Activated gamma-delta T cell (primary cell): ENCODE results near the gene PAFAH1B1.
"Not testable (repeated sequence)": the region's sequence is repeated elsewhere in the genome, so short reads cannot be mapped to it uniquely, and the experiment has no call there.

Source experiments
- DNase-seq: peaks from one replicate; lab custom pipeline; 2025; lab: John Stamatoyannopoulos, UW

Gene PAFAH1B1

GRCh38 chr17:2690165-2691068 lies 97.0 kb downstream of the PAFAH1B1 start:
- DNase-seq, result no peak

- DNase-seq, result no peak
These were observed 97.8 kb downstream of the PAFAH1B1 start for GRCh38 chr17:2691069-2691871.

GRCh38 chr17:2691965-2692780 lies 98.7 kb downstream of the PAFAH1B1 start:
- DNase-seq, result no peak

DNA sequence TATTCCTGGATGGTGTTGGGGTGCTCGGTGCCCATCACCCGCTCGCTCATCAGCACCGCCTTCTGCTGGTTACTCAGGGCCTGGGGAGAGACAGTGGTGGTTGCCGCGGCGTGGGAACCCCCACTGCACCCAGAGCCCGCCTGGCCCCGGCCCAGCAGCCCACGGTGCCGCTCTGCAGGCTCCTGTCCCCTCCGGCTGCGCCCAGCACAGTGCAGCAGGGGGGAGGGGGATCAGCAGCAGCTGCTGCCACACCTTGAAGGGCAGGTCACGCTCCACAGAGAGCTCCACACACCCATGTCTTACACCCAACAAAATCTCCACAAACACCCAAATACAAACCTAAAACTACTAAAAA lies 99.3 kb downstream of the PAFAH1B1 start:
- no peak for DNase-seq

DNA sequence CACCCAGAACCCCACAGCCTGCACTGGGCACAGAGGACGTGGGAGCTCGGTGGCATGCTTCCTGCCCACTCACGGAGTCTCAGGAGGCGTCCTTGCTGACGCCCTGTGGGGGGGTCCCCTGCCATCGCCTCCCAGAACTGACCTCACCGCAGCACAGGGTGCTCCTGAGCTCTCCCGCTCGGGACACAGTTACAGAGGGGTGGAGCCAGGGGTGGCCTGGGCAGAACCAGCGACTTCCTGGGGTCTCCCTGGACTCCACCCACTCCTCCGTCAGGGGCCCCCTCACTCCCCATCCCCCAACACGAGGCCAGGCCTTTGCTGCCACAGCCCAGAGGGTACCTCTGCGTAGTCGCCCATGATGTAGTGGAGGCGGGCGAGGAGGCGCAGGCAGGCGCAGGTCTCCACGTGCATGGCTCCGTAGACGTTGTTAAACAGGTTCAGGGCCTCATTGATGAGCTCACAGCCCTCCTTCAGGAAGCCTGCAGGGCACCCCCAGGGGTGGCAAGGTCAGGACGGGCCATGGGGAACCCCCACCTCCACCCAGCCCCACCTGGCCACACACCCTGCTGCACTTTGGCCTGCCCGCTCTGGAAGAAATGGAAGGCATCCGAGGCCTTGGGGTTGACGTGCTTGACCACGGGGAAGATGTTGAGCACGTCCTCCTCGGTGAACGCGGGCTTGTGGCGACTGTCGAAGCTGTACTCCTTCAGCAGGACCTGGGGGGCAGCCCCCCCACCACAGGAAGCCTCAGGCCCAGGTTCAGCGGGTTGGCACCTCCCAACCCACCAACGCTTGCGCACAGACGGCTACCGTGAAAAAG lies 100.3 kb downstream of the PAFAH1B1 start:
- DNase-seq, result no peak

DNA sequence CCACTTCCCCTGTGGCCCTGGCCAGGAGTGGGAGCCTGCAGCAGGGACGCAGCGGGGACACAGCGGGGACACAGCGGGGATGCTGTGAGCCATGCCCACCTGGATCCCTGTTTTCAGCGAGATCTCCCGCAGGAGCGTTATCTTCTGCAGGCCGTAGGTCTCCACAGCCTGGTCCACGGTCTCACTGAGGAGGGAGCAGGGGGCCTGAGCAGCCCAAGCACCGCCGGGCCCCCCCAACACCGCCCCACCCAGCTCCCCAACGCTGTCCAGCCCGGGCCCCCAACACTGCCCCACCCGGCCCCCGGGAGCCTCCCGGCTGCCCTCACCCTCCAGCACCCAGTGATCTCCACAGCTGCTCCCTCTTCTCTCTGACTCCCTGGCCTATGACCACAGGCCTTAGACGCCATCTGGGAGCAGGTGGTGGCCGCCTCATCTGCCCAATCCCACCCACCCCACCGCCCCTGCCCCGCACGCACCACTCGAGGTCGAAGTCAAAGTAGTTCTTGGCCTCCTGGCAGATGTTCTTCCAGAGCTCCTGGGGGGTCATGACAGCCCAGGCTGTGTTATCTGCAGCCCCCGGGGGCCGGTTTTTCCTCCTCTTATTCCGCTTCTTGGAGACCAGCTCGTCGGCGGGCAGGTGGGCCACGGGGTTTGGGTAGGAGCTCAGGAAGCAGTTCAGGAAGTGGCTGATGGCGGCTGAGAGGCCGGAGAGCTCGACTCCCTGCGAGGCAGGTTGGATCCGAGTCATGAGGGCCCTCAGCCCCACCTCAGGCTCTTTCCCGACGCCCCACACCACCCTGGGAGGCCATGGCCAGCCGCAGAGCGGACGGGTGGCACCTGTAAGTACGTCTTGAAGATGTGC lies 101.2 kb downstream of the PAFAH1B1 start:
- DNase-seq, result no peak

GRCh38 chr17:2695243-2695960 lies 101.9 kb downstream of the PAFAH1B1 start:
- no peak for DNase-seq

GRCh38 chr17:2695961-2696760 lies 102.7 kb downstream of the PAFAH1B1 start:
- DNase-seq, result no peak

- DNase-seq, result no peak
These were observed 104.2 kb downstream of the PAFAH1B1 start for GRCh38 chr17:2697611-2698162.

DNA sequence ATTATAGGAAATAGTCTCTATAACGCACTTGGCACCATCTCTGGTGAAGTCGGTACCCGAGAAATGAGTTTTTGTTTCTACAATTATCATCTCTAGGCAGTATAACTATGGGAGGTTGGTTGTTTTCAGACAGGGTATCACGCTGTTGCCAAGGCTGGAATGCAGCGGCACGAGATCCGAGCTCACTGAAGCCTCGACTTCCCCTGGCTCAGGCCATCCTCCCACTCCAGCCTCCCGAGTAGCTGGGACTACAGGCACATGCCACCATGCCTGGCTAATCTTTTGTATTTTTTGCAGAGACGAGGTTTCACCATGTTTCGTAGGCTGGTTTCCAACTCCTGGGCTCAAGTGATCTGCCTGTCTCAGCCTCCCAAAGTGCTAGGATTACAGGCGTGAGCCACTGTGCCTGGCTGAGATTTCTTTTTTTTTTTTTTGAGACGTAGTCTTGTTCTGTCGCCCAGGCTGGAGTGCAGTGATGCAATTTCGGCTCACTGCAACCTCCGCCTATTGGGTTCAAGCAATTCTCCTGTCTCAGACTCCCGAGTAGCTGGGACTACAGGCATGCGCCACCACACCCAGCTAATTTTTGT lies 105.9 kb downstream of the PAFAH1B1 start:
- DNase-seq, result not testable (repeated sequence)

- no peak for DNase-seq
These were observed 106.6 kb downstream of the PAFAH1B1 start for GRCh38 chr17:2700030-2700490.

GRCh38 chr17:2700491-2701141 lies 107.2 kb downstream of the PAFAH1B1 start:
- DNase-seq, result no peak

GRCh38 chr17:2701161-2701995 lies 107.9 kb downstream of the PAFAH1B1 start:
- no peak for DNase-seq

DNA sequence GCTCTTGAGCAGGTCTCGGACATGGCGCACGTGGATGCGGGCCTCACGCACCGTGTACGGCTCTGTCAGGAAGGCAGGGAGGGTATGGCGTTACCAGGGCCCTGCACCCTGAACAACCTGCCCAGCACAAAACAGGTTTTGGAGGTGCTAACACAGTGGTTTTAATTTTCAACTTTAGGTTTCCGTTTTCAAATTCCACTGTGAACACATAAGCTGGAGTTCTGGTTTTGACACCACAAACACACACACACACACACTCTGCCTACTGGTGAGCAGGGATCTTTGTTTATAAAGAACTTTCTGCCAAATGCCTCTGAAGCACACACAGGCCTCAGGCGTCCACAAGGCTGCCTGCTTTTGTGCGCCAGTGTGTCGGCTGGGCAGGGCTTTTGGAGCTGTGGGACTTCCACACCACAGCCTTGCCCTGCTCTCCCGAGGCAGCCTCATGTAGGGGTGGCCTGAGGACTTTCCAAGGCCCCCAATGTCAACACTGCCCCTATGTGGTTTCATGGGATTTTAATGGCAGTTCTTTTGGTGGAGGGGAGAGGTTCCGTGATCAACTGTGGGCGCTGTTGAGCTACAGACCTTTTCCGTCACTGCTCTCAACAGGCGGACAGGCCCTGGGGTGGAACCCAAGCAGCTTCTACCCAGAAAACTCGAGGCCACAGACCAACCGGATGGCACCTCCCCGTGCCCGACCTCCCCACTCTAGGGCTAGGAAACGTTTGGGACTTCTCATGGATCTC lies 108.7 kb downstream of the PAFAH1B1 start:
- DNase-seq, result no peak

DNA sequence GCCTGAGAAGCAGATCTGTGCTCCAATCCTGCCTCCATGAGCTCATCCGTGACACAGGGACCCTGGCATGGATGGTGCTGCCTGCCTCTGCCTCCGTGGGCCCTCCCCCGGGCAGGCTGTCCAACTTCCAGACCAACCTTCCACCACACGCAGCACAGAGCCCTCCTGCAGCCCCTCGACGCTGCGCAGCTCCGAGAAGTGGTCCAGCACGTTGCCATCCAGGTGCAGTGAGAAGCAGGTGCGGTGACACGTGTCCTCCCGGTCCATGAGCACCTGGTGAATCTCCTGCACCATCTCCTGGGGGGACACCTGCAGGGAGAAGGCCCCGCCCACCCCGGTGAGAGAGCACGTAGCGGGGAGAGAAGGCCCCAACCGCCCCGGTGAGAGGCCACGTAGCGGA lies 109.7 kb downstream of the PAFAH1B1 start:
- DNase-seq, result no peak

GRCh38 chr17:2703606-2704005 lies 110.2 kb downstream of the PAFAH1B1 start:
- DNase-seq, result no peak
